PC-9 (cell line): ENCODE measurements around the gene SEMA3E. TPM values are rescaled to one million over a fixed set of nuclear protein-coding genes. Genes with fewer than 3 reads are reported as not detected.

Experiments
- BruUV-seq: library from RNA; stranded (reverse); fragments of 400-500 nt; replicated peaks from 2 replicates; lab custom pipeline; 2021; lab: Mats Ljungman, UMichigan
- CTCF ChIA-PET: fragments of 300-600 bp; sonication (Branson Sonifier 250); formaldehyde crosslinking; loops from one replicate; lab custom pipeline; 2022; ENCODE audit warnings: antibody characterized with exemption; lab: Charles Lee
- POLR2A ChIA-PET: fragments of 300-600 bp; sonication (Branson Sonifier 250); formaldehyde crosslinking; loops from one replicate; lab custom pipeline; 2022; ENCODE audit warnings: antibody characterized with exemption; ENCODE audit not compliant: unreplicated experiment; lab: Charles Lee
- DNase-seq, 2 experiments: peaks; one replicate each; pipeline versions ENCODE4 v3.0.0 to v3.0.0-alpha.2; 2015 to 2022; ENCODE audit warnings: mixed read lengths in 1 of 2
- H2AFZ ChIP-seq: fragments of 200-600 bp; sonication (generic); 2 replicates; pipeline ENCODE4 v1.8.1; 2017; ENCODE audit warnings: antibody characterized with exemption
- H3F3A ChIP-seq: fragments of 200-600 bp; sonication (generic); 2 replicates; pipeline ENCODE4 v1.8.1; 2017; ENCODE audit warnings: antibody characterized with exemption, mild to moderate bottlenecking, low read depth; ENCODE audit not compliant: insufficient read depth
- H3K27ac ChIP-seq: fragments of 200-600 bp; sonication (generic); 2 replicates; pipeline ENCODE4 v1.6.1; 2016; ENCODE audit warnings: mixed run types
- H3K27me3 ChIP-seq: fragments of 200-600 bp; sonication (generic); 2 replicates; pipeline ENCODE4 v1.6.1; 2016; ENCODE audit warnings: low read depth, mixed run types; ENCODE audit not compliant: insufficient read depth
- H3K36me3 ChIP-seq: fragments of 200-600 bp; sonication (generic); 2 replicates; pipeline ENCODE4 v1.6.1; 2016; ENCODE audit warnings: low read depth, mixed run types
- H3K4me1 ChIP-seq: fragments of 200-600 bp; sonication (generic); replicated peaks from 2 replicates; pipeline ENCODE4 v1.6.1; 2016; ENCODE audit warnings: mixed run types; ENCODE audit not compliant: insufficient read depth
- H3K4me2 ChIP-seq: fragments of 200-600 bp; sonication (generic); 2 replicates; pipeline ENCODE4 v1.6.1; 2017; ENCODE audit warnings: mixed run types
- H3K4me3 ChIP-seq: fragments of 200-600 bp; sonication (generic); 2 replicates; pipeline ENCODE4 v1.6.1; 2016; ENCODE audit warnings: mixed run types
- H3K79me2 ChIP-seq: fragments of 200-600 bp; sonication (generic); 2 replicates; pipeline ENCODE4 v1.6.1; 2017; ENCODE audit warnings: low read depth, mixed run types
- H3K9me2 ChIP-seq: fragments of 200-600 bp; sonication (generic); 2 replicates; pipeline ENCODE4 v1.8.1; 2017; ENCODE audit warnings: mild to moderate bottlenecking; ENCODE audit not compliant: insufficient read depth
- H3K9me3 ChIP-seq: fragments of 200-600 bp; sonication (generic); 2 replicates; pipeline ENCODE4 v1.8.1; 2016; ENCODE audit warnings: low read depth; ENCODE audit not compliant: insufficient read depth
- H4K20me1 ChIP-seq: fragments of 200-600 bp; sonication (generic); 2 replicates; pipeline ENCODE4 v1.8.1; 2017; ENCODE audit not compliant: insufficient read depth
- CTCF ChIP-seq: fragments of 200-600 bp; sonication (generic); conservative IDR thresholded peaks from 2 replicates; pipeline ENCODE4 v1.6.1; 2017; ENCODE audit warnings: mixed run types, antibody characterized with exemption, mild to moderate bottlenecking, moderate library complexity
- EZH2 ChIP-seq: fragments of 200-600 bp; sonication (generic); IDR thresholded peaks from 2 replicates; pipeline ENCODE4 v1.8.0; 2017; ENCODE audit warnings: antibody characterized with exemption, low read depth
- intact Hi-C: fragments of 100-400 bp; cut with micrococcal nuclease; formaldehyde crosslinking; loops from one replicate; pipeline ENCODE4 v1.10.0; 2022; ENCODE audit not compliant: unreplicated experiment
- total RNA-seq: library from RNA; stranded (reverse); gene quantifications from 2 replicates; pipeline ENCODE4 v1.2.3, GENCODE V29; 2021

The SEMA3E gene
- total RNA-seq, 1 experiment from 2014 or later: 2.1 TPM

GRCh38 chr7:83613232-83613631 lies 35.7 kb downstream of the SEMA3E start:
- TF ChIP-seq EZH2 (no peak), CTCF (no peak)
- H3K9me3 ChIP-seq: 0 out of 2 replicates have a peak, but pooled peaks cover 5% of the 10 kb centered on the region
- H3K9me2 ChIP-seq: no peaks in the 10 kb centered on the region
- H4K20me1 ChIP-seq: no peaks in the 10 kb centered on the region
- POLR2A ChIA-PET: no interaction called here
- no peak overlapping the region for H3K27ac ChIP-seq
- H3K4me3 ChIP-seq: no peak overlapping the region
- H3K36me3 ChIP-seq: no peaks in the 10 kb centered on the region
- H3K4me2 ChIP-seq: no peak overlapping the region
- no peaks in the 10 kb centered on the region for H3K4me1 ChIP-seq
- H2AFZ ChIP-seq: no peak overlapping the region
- H3K27me3 ChIP-seq: no peaks in the 10 kb centered on the region
- intact Hi-C loops: no loop called here
- CTCF ChIA-PET: no interaction called here
- H3F3A ChIP-seq: no peaks in the 10 kb centered on the region
- no peak for DNase-seq
- no TSS peak for BruUV-seq
- H3K79me2 ChIP-seq: no peaks in the 10 kb centered on the region

- H4K20me1 ChIP-seq: no peaks in the 10 kb centered on the region
- no peaks in the 10 kb centered on the region for H3F3A ChIP-seq
- H3K79me2 ChIP-seq: no peaks in the 10 kb centered on the region
- H3K4me3 ChIP-seq: no peak overlapping the region
- no TSS peak for BruUV-seq
- no peak for DNase-seq
- H3K4me2 ChIP-seq: no peak overlapping the region
- no peaks in the 10 kb centered on the region for H3K4me1 ChIP-seq
- ChIA-PET CTCF (no interaction called here), POLR2A (no interaction called here)
- no peaks in the 10 kb centered on the region for H3K36me3 ChIP-seq
- H3K9me3 ChIP-seq: 0 out of 2 replicates have a peak, but pooled peaks cover 5% of the 10 kb centered on the region
- H2AFZ ChIP-seq: no peak overlapping the region
- intact Hi-C loops: no loop called here
- H3K27me3 ChIP-seq: no peaks in the 10 kb centered on the region
- no peak overlapping the region for H3K27ac ChIP-seq
- no peak for TF ChIP-seq CTCF
- TF ChIP-seq EZH2: no peak
- H3K9me2 ChIP-seq: no peaks in the 10 kb centered on the region
Observed at GRCh38 chr7:83611776-83612175, 37.2 kb downstream of the SEMA3E start.

GRCh38 chr7:83610649-83611304 lies 38.2 kb downstream of the SEMA3E start:
- Histone ChIP-seq H4K20me1 (no peaks in the 10 kb centered on the region), H3K9me2 (no peaks in the 10 kb centered on the region), H3K79me2 (no peaks in the 10 kb centered on the region), H3K4me3 (no peak overlapping the region), H3K27ac (no peak overlapping the region), H3K36me3 (no peaks in the 10 kb centered on the region), H3F3A (no peaks in the 10 kb centered on the region), H3K4me2 (no peak overlapping the region), H3K9me3 (0 out of 2 replicates have a peak, but pooled peaks cover 5% of the 10 kb centered on the region), H3K27me3 (no peaks in the 10 kb centered on the region), H2AFZ (no peak overlapping the region), H3K4me1 (no peaks in the 10 kb centered on the region)
- no TSS peak for BruUV-seq
- intact Hi-C loops: no loop called here
- CTCF ChIA-PET: no interaction called here
- POLR2A ChIA-PET: no interaction called here
- TF ChIP-seq CTCF (no peak), EZH2 (no peak)
- DNase-seq: no peak
